Activated T-helper 1 cell treated with anti-CD3 and anti-CD28 coated beads, Interleukin-12 subunit alpha, Interleukin-12 subunit beta, Interleukin-2, Interleukin-4 antibody, amounts not matched to agents 30 ng/mL and 10 ng/mL and 1 ng/mL, durations not matched to agents 14 hours and 24 hours and 36 hours (primary cell): ENCODE measurements around the gene TYROBP. TPM values are rescaled to one million over a fixed set of nuclear protein-coding genes. Genes with fewer than 3 reads are reported as not detected.
A peak's percentile ranks its signal among the peaks of the same experiment; 100 is the strongest.
"Not testable (repeated sequence)": the region's sequence is repeated elsewhere in the genome, so short reads cannot be mapped to it uniquely, and the experiment has no call there.

Experiments
- DNase-seq: peaks from one replicate; pipeline ENCODE4 v3.0.0; 2021; ENCODE audit warnings: low spot score
- H3K27ac Mint-ChIP-seq: one replicate; pipeline ENCODE4 v1.8.0; 2021; ENCODE audit warnings: mild to moderate bottlenecking, mixed read lengths
- H3K27me3 Mint-ChIP-seq: one replicate; pipeline ENCODE4 v1.8.0; 2022; ENCODE audit warnings: mild to moderate bottlenecking, moderate library complexity, mixed read lengths; ENCODE audit not compliant: insufficient read depth
- H3K36me3 Mint-ChIP-seq: one replicate; pipeline ENCODE4 v1.8.0; 2021; ENCODE audit warnings: low read depth, mixed read lengths
- H3K4me1 Mint-ChIP-seq: one replicate; pipeline ENCODE4 v1.8.0; 2021; ENCODE audit warnings: low read depth, mixed read lengths
- H3K4me3 Mint-ChIP-seq: one replicate; pipeline ENCODE4 v1.8.0; 2021; ENCODE audit warnings: mild to moderate bottlenecking, moderate library complexity, mixed read lengths
- H3K9me3 Mint-ChIP-seq: one replicate; pipeline ENCODE4 v1.8.0; 2021; ENCODE audit warnings: mixed read lengths
- intact Hi-C: fragments of 100-400 bp; cut with micrococcal nuclease; formaldehyde crosslinking; loops from one replicate; pipeline ENCODE4 v1.15.1; 2024
- total RNA-seq: library from RNA; stranded (reverse); gene quantifications from 2 replicates; pipeline ENCODE4 v1.2.3, GENCODE V29; 2022

Gene TYROBP
- total RNA-seq, 1 donor from 2014 or later = not detected

DNA sequence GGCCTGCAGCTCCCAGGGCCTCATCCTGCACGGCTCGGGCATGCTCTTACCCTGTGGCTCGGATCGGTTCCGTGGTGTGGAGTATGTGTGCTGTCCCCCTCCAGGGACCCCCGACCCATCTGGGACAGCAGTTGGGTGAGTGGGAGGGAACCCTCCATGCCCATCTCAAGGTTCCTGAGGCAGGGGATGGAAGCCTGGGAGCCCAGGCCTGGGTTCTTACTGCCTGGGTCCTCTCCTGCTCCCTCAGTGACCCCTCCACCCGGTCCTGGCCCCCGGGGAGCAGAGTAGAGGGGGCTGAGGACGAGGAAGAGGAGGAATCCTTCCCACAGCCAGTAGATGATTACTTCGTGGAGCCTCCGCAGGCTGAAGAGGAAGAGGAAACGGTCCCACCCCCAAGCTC is 36.5 kb downstream of the TYROBP start:
- H3K36me3 Mint-ChIP-seq = peaks cover 2% of the 10 kb centered on the region
- no peak for DNase-seq
- intact Hi-C loops = no loop called here
- peaks cover 23% of the 10 kb centered on the region for H3K4me1 Mint-ChIP-seq
- H3K4me3 Mint-ChIP-seq = no peak overlapping the region
- H3K27ac Mint-ChIP-seq = no peak overlapping the region
- H3K9me3 Mint-ChIP-seq = no peaks in the 10 kb centered on the region
- peaks cover 22% of the 10 kb centered on the region for H3K27me3 Mint-ChIP-seq

DNA sequence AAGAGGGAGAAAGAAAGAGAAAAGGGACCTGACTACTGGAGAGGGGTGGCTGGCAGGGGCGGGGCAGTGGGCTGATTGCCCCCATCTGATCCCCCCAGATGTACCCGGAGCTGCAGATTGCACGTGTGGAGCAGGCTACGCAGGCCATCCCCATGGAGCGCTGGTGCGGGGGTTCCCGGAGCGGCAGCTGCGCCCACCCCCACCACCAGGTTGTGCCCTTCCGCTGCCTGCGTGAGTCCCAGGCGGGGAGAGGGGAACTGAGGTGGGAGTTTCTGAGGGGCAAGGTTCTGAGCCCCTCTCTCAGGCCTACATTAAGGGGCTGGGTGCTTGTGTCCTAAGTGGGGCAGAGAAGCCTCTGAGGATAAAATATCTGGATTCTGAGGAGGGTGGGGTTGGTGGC is 37.3 kb downstream of the TYROBP start:
- intact Hi-C loops = loop anchor here (1.0 kb wide), 1 partner anchor 61 kb away; no protein-coding TSS in a partner anchor
- Mint-ChIP-seq H3K36me3 (peaks cover 2% of the 10 kb centered on the region), H3K9me3 (no peaks in the 10 kb centered on the region), H3K4me1 (peaks cover 23% of the 10 kb centered on the region), H3K27ac (no peak overlapping the region), H3K4me3 (no peak overlapping the region), H3K27me3 (peaks cover 23% of the 10 kb centered on the region)
- no peak for DNase-seq

DNA sequence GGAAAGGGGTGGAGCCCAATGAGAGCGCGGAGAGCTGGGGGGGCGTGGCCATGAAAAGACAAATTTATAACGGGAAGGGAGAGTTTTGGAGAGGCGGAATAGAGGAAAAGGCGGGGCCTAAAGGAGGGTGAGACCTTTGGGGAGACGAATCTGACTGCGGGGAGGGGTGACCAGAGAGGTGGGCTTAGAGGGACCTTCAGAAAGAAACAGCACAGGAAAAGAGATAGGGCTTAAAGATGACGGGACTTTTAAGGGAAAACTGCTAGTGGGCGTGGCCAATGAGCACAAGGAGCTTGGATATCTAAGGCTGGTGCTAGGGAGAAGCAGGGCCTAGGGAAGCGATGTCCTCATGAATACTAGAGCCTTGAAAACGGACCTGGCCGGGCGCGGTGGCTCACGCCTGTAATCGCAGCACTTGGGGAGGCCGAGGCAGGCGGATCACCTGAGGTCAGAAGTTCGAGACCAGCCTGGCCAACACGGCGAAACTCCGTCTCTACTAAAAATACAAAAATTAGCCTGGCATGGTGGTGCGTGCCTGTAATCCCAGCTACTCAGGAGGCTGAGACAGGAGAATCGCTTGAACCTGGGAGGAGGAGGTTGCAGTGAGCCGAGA is 37.9 kb downstream of the TYROBP start:
- peak overlapping the region; percentile 81 for H3K4me3 Mint-ChIP-seq
- not testable (repeated sequence) for H3K36me3 Mint-ChIP-seq

DNA sequence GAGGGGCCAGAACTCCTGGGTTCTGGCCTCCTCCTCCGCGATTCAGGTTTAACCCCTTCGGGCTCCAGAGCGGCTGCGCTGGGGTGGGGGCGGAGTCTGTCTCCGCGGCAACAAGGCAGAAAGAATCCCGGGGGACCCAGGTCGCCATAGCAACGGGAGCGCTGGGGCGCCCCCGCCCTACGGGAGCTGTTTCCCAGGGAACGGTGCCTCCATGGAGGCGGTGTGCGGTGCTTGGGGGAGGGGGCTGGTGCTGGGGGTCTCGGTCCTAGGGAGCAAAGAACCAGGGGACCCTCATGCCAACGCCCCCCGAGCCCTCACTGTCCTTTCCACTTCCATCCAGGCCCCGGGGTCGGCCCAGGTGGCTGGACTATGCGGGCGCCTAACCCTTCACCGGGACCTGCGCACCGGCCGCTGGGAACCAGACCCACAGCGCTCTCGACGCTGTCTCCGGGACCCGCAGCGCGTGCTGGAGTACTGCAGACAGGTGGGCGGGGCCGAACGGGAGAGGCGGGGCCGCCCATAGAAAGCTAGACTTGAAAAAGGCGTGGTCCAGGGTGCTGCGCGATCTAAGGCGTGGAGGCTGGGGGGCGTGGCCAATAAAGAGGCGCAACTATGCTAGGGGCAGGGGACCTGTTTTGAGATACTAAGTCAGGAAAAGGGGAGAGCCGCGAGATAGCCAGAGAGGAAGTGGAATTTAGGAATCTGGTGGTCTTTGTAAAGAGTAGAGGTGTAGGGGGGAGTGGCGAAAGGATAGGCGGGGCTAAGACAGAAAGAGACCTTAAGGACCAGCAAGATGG is 38.6 kb downstream of the TYROBP start:
- peak; percentile 85 for DNase-seq
- Mint-ChIP-seq H3K4me3 (peak overlapping the region; percentile 81), H3K36me3 (peaks cover 2% of the 10 kb centered on the region), H3K4me1 (peaks cover 23% of the 10 kb centered on the region), H3K27me3 (peaks cover 26% of the 10 kb centered on the region), H3K9me3 (no peaks in the 10 kb centered on the region), H3K27ac (peak overlapping the region; percentile 42)
- intact Hi-C loops = loop anchor here (1.0 to 2.0 kb wide), 5 partner anchors 10 to 129 kb away; partner anchors contain the start of gene ARHGAP33

More for the DNA sequence above, 37.9 kb downstream of the TYROBP start:
- peak; percentile 66 for DNase-seq
- H3K27me3 Mint-ChIP-seq = peaks cover 23% of the 10 kb centered on the region
- H3K9me3 Mint-ChIP-seq = not testable (repeated sequence)
- peak overlapping the region; percentile 42 for H3K27ac Mint-ChIP-seq
- peaks cover 23% of the 10 kb centered on the region for H3K4me1 Mint-ChIP-seq
- intact Hi-C loops = loop anchor here (1.0 kb wide), 1 partner anchor 61 kb away; no protein-coding TSS in a partner anchor

DNA sequence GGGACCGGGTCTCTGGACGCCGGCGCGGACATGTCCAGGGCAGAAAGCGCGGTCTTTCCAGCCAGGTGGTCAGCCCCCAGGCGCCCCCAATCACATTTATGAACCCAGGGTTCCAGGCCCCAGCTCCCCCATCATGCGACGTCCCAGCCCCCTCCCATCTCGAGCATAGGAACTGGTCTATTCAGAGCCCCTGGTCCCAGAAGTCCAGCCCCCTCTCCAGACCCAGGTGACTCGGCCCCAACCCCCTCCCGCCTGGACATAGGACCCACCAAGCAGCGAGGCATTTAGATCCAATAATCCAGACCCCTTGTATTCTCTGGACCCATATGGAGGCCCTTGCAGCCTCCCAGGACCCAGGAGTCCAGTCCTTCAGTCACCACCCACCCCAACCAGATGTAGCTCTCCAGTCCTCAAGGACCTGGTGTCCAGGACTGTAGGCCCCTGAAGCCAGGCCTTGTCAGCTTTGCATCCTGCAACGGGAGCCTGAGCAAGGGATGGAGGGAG is 39.2 kb downstream of the TYROBP start:
- no peak for DNase-seq
- Mint-ChIP-seq H3K27me3 (peaks cover 29% of the 10 kb centered on the region), H3K36me3 (peaks cover 2% of the 10 kb centered on the region), H3K4me3 (peak overlapping the region; percentile 62), H3K9me3 (no peaks in the 10 kb centered on the region), H3K4me1 (peaks cover 23% of the 10 kb centered on the region), H3K27ac (no peak overlapping the region)
- intact Hi-C loops = loop anchor here (1.0 to 2.0 kb wide), 5 partner anchors 10 to 128 kb away; partner anchors contain the start of genes ARHGAP33 and KIRREL2

DNA sequence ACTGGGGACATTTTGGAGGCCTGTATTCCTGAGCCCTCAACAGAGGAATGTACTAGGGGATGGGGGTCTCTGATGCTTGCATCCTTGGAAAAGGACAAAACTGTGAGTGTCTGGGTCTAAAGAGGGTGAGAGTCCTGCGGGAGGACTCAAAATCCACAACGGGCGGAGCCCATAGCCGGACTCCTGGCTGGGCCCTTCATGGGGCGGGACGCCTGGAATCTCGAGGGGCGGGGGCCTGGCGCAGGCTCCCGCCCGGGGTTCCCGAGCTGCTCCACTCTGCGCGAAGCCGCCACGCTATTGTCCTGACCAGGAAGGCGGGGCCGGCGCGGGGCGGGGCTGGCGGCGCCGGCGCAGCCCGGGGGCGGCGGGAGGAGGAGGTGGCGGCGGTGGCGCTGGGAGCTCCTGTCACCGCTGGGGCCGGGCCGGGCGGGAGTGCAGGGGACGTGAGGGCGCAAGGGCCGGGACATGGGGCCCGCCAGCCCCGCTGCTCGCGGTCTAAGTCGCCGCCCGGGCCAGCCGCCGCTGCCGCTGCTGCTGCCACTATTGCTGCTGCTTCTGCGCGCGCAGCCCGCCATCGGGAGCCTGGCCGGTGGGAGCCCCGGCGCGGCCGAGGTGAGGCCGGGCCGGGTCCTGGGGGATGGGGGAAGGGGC is 39.8 kb downstream of the TYROBP start, which contains the start of gene APLP1:
Gene APLP1, plus strand, starts transcription at position 403 of the 651 bp plus-strand sequence. Its CDS starts 63 bp downstream, at position 466.
- H3K9me3 Mint-ChIP-seq = no peaks in the 10 kb centered on the region
- peaks cover 29% of the 10 kb centered on the region for H3K27me3 Mint-ChIP-seq
- peak; percentile 73 for DNase-seq
- peak within 1 kb of the TSS; percentile 62 for H3K4me3 Mint-ChIP-seq
- peaks cover 23% of the 10 kb centered on the region for H3K4me1 Mint-ChIP-seq
- intact Hi-C loops = loop anchor here (1.0 to 2.0 kb wide), 2 partner anchors 12 to 127 kb away; partner anchors contain the start of gene KIRREL2
- peaks cover 2% of the 10 kb centered on the region for H3K36me3 Mint-ChIP-seq
- no peak within 1 kb of the TSS for H3K27ac Mint-ChIP-seq

DNA sequence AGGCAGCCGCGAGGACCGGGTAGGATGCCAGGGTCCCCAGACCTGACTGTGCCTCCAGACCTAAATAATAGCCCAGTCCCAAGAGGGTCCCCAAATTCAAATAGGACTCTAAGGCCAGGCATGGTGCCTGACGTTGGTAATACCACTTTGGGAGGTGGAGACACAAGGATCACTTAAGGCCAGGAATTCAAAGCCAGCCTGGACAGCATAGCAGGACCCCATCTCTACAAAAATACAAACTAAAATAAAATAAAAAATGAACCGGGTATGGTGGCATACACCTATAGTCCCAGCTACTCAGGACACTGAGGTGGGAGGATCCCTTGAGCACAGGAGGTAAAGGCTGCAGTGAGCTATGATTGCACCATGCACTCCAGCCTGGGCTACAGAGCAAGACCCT is 45.1 kb downstream of the TYROBP start:
- Mint-ChIP-seq H3K4me3 (no peak overlapping the region), H3K4me1 (peaks cover 7% of the 10 kb centered on the region), H3K27me3 (peaks cover 52% of the 10 kb centered on the region), H3K9me3 (no peaks in the 10 kb centered on the region), H3K27ac (no peak overlapping the region), H3K36me3 (peaks cover 6% of the 10 kb centered on the region)
- intact Hi-C loops = no loop called here
- no peak for DNase-seq

DNA sequence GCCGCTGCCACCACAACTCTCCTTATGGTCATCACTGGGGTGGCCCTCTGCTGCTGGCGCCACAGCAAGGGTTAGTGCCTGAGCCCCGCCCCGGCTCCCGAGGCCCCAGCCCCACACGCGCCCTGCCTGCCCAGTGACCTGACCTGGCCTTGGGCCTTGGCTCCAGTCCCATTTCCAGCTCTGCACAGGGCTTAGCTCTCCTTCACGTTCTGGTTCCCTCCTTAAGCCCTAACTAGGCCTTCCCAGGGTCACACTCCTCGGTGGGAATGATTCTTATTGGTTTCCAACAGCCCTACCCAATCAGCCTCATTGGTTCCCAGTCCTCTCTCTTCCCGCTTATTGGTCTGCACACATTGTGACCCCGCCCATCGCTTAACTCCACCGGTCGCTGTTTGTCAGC is 45.6 kb downstream of the TYROBP start:
- intact Hi-C loops = no loop called here
- Mint-ChIP-seq H3K27ac (no peak overlapping the region), H3K27me3 (peaks cover 47% of the 10 kb centered on the region), H3K36me3 (peaks cover 4% of the 10 kb centered on the region), H3K9me3 (no peaks in the 10 kb centered on the region), H3K4me3 (no peak overlapping the region), H3K4me1 (peaks cover 3% of the 10 kb centered on the region)
- no peak for DNase-seq

DNA sequence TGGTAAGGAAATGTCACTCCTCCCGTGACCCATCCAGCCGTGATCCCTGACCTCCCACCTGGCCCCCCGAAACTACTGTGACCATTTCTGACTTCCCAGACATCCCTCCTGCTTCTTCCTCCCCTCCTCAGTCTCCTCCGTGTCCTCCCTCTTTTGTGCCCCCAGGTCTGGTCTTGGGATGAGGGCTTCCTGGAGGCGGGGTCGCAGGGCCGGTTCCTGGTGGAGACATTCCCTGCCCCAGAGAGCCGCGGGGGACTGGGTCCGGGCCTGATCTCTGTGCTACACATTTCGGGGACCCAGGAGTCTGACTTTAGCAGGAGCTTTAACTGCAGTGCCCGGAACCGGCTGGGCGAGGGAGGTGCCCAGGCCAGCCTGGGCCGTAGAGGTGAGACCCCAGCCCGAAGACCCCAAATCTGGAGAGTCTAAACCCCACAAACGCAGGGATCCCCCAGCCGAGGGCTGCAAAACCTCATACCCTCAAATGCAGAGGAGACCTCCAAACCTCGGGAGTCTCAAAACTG is 46.4 kb downstream of the TYROBP start:
- Mint-ChIP-seq H3K4me3 (no peak overlapping the region), H3K36me3 (peaks cover 4% of the 10 kb centered on the region), H3K9me3 (no peaks in the 10 kb centered on the region), H3K27ac (no peak overlapping the region), H3K4me1 (peaks cover 9% of the 10 kb centered on the region), H3K27me3 (peaks cover 43% of the 10 kb centered on the region)
- intact Hi-C loops = no loop called here
- DNase-seq = no peak

DNA sequence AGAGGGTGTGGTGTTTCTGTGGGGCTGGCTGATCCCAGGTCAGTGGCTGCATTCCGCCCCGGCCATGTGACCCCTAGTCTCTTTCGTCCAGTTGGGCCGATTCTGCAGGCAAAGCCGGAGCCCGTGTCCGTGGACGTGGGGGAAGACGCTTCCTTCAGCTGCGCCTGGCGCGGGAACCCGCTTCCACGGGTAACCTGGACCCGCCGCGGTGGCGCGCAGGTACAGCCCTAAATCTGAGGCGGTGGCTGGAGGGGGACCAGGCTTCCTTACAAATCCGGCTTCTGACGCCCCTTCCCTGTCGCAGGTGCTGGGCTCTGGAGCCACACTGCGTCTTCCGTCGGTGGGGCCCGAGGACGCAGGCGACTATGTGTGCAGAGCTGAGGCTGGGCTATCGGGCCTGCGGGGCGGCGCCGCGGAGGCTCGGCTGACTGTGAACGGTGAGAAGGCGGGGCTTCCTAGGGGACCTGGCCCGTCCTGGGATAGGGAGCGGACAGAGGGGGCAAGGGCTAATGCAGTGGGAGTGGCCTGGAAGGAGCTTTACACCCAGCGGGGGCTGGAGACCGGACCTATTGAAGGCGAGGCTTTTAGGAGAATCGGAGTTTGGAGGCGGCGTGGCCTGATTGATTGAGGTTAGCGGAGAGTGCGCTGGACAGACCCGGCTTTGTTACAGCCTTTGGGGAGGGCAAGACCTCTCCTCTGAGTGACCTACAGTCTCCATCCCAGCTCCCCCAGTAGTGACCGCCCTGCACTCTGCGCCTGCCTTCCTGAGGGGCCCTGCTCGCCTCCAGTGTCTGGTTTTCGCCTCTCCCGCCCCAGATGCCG is 47.1 kb downstream of the TYROBP start:
- H3K9me3 Mint-ChIP-seq = no peaks in the 10 kb centered on the region

DNA sequence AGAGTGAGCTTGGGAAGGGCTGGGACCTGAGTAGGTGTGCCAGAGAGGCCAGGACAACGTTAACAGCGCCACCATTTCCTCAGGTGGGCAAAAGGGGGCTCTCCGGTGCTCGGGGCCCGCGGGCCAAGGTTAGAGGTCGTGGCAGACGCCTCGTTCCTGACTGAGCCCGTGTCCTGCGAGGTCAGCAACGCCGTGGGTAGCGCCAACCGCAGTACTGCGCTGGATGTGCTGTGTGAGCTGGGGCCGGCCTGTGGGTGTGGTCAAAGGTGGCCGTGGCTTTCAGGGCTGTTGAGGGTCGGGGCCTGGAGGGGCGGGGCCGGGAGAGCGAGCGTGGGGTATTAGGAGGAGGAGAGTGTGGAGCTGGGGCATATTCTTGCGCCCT is 47.7 kb downstream of the TYROBP start:
- no peak for DNase-seq
- no peak overlapping the region for H3K4me3 Mint-ChIP-seq
- peaks cover 9% of the 10 kb centered on the region for H3K4me1 Mint-ChIP-seq
- intact Hi-C loops = no loop called here
- no peaks in the 10 kb centered on the region for H3K9me3 Mint-ChIP-seq
- H3K27ac Mint-ChIP-seq = no peak overlapping the region
- H3K27me3 Mint-ChIP-seq = peaks cover 47% of the 10 kb centered on the region
- peaks cover 4% of the 10 kb centered on the region for H3K36me3 Mint-ChIP-seq

More for the DNA sequence above, 47.1 kb downstream of the TYROBP start:
- Mint-ChIP-seq H3K27me3 (peaks cover 44% of the 10 kb centered on the region), H3K4me3 (no peak overlapping the region), H3K27ac (no peak overlapping the region), H3K36me3 (peaks cover 4% of the 10 kb centered on the region), H3K4me1 (peaks cover 9% of the 10 kb centered on the region)
- no peak for DNase-seq
- intact Hi-C loops = no loop called here

DNA sequence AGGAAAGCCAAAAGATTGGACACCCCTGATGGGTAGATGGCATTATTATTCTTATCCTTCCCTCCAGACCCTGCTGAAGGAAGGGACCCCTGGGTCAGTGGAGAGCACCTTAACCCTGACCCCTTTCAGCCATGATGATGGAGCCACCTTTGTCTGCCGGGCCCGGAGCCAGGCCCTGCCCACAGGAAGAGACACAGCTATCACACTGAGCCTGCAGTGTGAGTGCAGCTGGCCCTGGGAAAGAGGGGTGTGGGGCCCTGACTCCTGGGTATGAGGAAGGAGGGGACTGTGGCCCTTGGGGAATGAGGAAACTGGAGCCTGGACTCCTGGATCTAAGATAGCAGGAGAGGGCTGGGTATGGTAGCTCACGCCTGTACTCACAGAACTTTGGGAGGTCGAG is 48.7 kb downstream of the TYROBP start:
- H3K27ac Mint-ChIP-seq = no peak overlapping the region
- H3K4me1 Mint-ChIP-seq = peaks cover 9% of the 10 kb centered on the region
- DNase-seq = no peak
- peaks cover 46% of the 10 kb centered on the region for H3K27me3 Mint-ChIP-seq
- peaks cover 4% of the 10 kb centered on the region for H3K36me3 Mint-ChIP-seq
- no peak overlapping the region for H3K4me3 Mint-ChIP-seq
- intact Hi-C loops = no loop called here
- H3K9me3 Mint-ChIP-seq = no peaks in the 10 kb centered on the region
